NCI-H1417 (cell line): ENCODE data around the gene TTLL9.
A peak's percentile ranks its signal among the peaks of the same experiment; 100 is the strongest.

Experiments
- DNase-seq, 3 experiments: peaks; one replicate each; lab custom pipeline; 2025; lab: John Stamatoyannopoulos, UW

TTLL9 gene

DNA sequence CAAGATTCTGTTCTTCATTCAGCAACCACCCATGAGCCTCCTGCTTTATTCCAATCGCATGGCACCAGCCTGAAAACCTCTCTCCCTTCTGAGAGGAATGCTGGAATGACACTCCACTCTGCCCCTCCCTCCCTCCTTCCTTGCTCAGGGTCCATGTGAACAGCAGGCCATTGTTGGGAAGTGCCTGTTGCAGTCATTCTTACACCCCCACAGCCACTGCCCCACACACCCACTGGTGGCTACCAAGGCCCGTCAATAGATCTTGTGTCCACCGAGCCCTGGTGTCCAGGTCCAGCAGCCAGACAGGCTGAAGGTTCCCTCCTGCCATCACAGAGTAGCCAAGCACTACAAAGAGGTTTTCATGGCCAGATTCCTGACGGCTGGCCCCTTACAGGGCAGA lies 74.9 kb downstream of the TTLL9 start:
- no peak for DNase-seq

DNA sequence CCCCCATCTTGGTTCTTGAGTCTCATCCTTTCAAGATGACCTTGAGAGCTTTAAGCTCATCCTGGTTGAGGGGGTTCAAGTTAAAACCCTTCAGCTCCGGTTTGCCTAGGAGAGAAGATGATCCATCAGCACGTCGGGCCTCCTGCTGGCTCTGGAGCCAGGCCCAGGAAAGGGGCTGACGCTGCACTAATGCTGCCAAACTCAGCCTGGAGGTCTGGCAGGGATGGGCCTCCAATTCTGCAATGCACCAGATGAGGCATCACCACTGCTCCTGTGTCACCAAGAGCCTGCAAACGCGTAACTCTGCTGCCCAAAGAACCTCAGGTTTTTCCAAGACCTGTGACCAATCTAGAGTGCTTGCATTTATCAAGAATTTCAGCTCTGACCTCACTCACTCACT lies 75.4 kb downstream of the TTLL9 start:
- no peak for DNase-seq

DNA sequence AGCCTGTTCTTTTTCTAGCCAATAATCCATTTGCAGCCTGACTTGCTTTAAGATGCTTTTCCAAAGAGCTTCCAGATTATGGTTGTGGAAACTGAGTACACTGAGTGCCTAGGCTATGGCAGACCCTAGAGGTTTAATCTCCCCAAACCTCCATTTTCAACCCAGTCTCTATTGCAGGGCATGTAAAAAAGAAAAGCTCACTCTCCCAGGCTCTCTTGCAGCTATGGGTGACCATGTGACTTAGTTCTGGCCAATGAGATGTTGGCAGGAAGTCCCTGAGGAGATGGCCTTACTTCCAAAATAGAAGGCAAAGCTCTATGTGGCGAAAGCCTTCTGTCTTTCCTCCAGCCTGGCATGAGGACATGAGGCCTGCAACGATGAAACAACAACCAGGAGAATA lies 77.6 kb downstream of the TTLL9 start:
- DNase-seq, result no peak

DNA sequence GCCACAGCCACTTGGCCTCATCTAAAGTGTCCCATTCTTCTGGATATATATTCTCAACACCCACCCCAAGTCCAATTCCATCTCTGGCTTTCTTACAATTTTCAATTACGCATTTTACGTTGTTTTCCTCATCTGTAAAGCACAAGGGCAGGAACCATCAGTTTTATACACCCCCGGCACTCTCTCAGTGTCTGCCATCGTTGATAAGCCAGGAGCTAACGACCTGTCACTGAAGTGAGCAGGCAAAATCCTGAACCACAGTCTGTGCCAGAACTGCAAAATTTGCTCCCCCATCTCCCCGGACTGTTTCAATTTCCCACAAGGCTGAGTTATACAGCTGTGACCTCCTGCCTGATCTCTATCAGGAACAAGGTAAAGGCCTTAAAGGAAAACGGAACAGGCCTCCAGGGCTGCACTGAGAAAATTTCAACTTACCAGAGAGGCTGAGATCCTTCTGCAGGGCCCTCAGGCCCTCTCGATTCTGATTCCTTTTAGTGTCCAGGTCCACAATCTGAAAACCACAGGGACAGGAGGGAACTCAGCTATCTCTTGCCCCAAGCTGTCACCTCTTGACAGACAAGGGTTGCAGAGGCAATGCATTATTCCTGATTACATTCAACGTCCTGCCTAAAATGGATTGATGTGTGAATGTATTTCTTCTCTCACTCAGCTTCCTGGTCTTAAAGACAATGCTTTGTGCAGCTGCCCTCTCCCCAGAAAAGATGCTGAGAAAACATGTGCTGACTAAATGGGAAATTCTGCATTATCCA lies 79.6 kb downstream of the TTLL9 start:
- DNase-seq, result no peak

DNA sequence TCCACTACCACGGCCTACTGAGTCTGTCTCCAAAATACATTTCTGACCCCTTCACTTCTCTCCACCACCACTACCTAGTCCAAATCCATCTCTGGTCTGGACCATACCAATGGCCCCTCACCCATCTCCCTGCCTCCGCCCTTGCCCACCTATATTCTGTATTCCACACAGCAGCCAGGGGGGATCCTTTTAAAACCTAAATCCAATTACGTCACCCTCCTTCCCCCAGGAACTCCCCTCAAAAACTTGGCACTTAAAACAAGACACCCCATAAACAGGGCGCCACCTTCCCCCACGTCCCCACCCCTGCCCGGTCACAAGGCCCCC lies 80.7 kb downstream of the TTLL9 start:
- no peak for DNase-seq

DNA sequence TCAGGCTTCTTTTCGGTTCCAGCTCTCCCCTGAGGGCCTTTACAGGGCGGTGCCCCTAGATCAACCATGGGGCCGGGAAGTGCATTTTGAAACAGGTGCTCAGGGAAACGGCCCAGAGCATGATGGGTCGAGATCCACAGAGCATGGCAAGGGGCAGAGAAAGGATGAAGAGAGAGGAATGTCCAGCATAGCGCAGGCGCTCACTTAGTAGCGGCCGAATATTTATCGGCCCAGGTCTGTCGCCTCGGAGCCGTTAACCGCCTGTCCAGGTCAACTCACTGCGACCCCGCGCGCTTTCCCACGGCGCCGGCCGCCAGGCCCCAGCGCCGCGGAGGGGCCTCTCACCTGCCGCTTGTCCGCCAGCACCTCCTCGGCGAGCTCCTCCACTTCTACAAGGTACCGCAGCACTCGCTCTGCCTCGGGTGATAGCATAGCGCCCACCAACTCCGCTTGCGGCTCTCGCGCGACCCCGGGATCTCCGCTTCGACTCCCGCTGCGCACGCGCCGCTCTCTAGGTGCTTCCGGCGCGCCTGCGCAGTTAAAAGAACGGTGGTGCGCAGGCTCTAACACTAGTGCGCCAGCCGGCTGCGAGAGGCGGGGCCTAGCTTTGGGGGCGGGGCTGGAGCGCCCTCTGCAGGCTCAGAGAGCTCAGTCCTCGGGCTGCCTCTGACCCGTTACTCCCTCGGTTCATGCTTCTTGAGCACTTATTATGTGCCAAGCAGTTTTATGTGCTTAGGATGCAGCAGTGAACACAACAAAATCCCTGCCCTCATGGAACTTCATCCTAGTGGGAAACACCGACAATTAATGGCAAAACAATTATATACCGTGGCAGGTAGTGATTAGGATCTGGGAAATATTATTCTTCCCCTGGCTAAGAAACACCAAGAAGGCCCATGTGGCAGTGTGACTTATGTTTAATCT lies 81.4 kb downstream of the TTLL9 start, which contains the start of gene PDRG1:
TSS of gene PDRG1 (minus strand) at position 517 of the 924 bp plus-strand sequence. CDS start at position 432, 85 bp downstream.
- peak; percentile 96 to 98 (median 97) for DNase-seq

DNA sequence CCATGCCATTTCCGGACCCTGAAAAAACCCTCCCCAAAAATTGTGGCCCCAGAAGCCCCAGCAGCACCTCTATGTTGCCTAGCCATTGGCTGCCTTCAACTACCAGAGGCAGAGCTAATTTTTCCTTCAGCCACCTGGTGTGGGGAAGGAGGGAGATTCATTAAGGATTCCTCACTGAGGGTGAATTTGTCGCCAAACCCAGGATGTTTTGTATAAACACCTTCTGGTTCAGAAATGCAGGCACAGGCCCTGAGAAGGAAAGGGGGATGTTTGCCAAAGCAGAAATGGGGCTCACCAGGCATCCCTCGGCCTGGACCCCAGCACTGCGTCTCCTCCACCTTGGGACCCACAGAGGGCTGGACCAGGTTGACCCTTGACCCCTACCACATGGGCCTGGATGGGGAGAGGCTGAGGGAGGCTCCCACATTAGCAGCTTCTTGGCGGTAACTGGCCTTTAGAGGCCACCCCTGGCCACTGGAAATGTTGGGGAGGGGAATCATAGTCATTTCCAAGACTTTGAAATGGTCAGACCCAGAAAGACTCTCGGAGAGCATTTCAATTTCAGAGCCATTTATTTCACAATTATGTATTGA lies 83.2 kb downstream of the TTLL9 start:
- no peak for DNase-seq

DNA sequence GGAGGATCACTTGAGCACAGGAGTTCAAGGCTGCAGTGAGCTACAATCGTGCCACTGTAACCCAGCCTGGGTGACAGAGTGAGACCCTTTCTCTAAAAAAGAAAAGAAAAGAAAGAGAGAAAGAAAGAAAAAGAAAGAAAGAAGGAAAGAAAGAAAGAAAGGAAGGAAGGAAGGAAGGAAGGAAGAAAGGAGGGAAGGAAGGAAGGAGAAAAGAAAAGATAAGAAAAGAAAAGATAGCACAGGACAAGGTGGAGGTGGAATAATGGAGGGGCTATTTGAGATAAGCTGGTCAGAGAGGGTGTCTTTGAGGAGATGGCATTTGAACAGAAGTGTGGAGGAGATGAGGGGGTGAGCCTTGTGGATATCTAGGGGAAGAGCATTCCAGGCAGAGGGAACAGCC lies 84.1 kb downstream of the TTLL9 start:
- no peak for DNase-seq

DNA sequence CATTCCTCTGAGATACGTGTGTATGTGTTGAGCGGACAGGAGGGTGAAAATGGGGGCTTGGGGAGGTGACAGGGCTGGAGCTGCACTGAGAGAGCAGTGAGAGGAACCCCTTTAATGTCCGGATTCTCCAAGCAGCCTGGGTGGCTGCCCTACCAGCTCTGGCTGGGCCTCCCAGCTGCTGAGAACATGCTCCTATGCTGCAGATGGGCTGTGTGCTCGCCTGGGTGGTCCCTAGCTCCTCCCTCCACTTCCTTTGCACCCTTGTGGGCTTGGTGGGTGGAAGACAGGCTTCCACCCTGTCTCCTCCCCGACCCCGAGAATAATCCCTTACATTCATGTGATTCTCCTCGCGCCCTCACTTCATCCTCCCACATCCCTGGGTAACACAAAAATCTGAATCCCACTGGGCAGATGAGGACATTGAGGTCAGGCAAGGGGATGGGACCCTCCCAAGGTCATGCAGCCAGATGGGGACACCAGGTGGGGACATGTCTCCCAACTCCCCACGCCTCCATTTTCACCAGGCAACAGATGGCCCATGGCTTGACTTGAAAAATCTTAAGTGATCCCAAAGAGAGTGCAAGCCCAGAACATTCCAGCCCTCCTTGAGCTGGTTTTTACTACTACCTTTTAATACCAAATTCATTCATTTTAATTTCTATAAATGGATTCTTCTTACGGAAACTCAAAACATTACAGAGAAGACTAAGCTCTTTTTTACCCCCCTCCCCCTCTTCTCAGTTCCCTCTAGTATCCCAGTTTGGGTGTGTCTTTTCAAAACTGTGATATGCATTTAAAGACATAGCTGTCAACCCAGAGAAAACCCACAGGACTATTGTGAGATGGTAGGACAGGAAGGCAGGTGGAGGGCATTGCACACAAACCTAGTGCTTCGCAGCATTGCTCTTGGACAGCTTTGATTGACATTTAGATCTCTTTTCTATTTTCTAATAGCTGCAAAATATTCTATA lies 86.4 kb downstream of the TTLL9 start:
- no peak for DNase-seq

DNA sequence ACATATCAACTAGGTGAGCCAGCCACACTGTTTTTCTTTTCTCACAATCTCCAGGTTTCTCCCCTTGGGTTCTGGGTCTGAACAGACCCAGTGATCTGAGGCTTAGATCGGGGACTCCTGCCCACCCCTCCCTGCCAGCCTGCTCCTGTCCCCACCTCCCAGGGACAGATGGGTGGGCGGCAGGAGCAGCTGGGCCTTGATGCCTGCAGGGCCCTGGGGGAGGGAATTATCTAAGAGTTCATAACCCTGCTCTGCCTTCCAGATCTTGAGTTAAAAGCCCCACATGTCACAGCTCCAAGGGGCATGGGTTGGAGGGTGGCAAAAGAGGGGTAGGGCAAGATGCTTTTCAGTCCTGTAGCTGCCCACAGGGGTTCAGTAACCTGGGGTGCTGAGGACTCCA lies 92.3 kb downstream of the TTLL9 start:
- peak in 2 of 3 experiments; percentile 47 to 64 for DNase-seq

DNA sequence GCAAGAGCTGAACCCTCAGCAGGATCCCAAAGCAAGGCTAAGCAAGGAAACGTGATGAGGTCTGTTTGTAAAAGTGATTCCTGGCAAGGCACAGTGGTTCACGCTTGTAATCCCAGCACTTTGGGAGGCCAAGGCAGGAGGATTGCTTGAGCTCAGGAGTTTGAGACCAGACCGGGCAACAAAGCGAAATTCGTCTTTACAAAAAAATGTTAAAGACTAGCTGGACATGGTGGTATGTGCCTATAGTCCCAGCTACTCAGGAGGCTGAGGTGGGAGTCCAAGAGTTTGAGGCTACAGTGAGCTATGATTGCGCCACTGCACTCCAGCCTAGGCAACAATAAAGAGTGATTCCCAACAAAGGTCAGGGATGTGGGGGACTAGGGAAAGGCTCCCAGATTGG lies 93.5 kb downstream of the TTLL9 start:
- no peak for DNase-seq

DNA sequence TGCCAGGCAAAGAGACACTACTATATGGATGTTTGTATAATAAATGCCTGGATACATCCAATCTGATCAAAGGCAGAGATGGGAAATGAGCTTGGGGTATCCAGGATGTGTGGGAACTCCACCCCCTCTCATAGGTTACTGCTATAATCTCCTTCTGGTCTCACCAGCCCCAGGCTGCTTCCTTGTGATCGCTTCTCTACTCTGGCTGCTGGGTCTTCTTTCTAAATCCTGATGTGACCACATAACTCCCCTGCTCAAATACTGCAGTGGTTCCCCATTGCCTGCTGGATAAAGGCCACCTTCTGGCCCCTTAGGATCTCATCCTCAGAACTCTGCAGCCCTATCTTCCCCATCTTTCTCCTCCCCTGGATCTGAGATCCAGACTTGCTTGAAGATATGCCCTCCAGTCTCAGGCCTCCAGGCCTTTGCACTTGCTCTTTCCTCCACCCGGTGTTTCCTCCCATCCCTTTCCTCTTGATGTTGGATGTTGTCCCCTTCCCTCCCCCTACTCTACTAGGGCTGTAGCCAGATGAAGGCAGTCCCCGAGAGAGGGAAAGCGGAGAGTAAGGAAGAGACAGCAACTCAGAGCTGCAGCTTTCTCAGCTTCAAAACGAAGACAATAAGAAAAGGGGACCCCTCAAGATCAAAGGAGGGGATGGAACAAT lies 96.7 kb downstream of the TTLL9 start:
- peak in 2 of 3 experiments; percentile 68 to 73 for DNase-seq

DNA sequence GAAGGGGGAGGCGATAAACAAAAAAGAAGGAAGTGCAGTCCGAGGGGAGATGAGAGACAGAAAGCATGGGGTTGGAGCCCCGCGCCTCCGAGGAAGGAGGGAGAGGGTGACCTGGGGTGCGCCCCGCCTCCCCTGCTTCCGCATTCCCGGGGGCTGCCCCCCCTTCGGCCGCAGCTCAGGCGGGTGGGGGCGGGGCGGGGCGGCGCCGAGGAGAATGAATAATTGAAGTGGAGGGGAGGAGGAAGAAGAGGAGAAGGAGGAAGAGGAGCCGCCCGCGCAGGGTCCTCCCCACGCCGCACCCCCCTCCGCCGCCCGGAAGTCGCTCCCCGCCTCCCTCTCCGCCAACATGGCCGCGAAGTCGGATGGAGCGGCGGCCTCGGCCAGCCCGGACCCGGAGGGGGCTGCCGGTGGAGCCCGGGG lies 97.4 kb downstream of the TTLL9 start, which contains the start of gene XKR7:
TSS of gene XKR7 (plus strand) at position 322 of the 420 bp plus-strand sequence. CDS start at position 347, 25 bp downstream.
- peak; percentile 58 to 87 (median 78) for DNase-seq

DNA sequence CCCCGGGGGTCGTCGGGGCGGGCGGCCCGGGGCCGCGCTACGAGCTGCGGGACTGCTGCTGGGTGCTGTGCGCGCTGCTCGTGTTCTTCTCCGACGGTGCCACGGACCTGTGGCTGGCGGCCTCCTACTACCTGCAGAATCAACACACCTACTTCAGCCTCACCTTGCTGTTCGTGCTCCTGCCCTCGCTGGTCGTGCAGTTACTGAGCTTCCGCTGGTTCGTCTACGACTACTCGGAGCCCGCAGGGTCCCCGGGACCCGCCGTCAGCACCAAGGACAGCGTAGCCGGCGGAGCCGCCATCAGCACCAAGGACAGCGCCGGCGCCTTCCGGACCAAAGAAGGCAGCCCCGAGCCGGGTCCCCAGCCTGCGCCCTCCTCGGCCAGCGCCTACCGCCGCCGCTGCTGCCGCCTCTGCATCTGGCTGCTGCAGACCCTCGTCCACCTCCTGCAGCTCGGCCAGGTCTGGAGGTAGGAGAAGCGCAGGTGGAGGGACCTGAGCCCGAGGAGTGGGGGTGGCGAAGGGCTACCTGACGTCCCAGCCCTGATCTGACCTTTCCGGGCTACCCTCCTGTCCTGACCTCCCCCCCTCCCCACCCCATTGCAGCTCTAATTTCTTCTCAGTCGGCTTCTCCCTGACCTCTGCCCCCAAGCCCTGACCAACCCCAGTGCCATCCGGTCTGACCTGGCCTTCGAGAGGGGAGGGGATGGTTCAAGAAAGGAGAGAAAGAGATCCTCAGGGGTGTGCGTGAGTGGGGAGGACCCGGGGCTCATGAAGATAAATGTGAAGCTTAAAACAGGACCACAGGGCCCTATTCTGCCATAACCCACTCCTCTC lies 98.1 kb downstream of the TTLL9 start:
- peak; percentile 13 to 69 (median 61) for DNase-seq

DNA sequence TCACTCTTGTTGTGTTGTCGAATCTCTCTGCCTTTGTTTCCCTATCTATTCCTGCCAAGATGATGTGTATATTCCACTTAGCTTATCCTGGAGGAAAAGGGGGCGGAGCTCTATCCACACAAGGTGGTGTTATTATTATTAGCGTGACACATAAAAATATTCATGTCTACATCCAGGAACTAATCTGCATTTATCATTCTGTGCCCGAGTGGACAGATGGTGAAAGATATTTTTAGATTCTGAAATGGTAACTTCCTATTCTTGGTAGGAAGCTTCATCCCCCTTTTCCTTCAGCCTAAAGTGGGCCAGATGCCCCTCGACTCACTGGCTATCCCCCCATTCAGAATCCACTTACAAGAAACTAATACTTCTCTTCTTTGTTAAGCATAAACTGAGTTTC lies 99.6 kb downstream of the TTLL9 start:
- DNase-seq, result no peak

DNA sequence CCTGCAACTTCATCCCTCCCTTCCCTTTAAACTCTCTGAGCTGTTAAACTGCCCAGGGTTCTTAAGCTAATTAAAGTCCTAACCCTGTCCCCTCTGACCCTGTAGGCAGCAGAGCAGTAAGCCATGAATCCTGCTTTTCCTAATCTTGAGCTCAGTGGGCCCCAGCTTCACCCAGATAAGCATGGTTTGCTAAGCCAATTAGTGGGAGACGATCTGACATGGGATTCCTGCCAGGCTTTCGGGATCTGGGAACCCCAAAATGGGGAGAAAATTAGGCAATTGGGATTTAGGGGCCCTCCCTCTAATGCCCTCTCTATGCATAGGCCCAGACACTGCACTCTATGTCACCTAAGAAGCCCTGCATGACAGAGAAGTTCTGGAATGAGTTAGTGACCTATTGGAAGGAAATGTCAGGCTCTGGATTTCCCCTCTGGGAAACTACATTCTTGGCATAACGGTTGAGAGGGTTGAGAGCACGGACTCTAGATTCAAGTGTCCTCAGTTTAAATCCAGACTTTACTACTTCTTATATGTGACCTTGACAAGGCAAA lies 102.1 kb downstream of the TTLL9 start:
- no peak for DNase-seq

DNA sequence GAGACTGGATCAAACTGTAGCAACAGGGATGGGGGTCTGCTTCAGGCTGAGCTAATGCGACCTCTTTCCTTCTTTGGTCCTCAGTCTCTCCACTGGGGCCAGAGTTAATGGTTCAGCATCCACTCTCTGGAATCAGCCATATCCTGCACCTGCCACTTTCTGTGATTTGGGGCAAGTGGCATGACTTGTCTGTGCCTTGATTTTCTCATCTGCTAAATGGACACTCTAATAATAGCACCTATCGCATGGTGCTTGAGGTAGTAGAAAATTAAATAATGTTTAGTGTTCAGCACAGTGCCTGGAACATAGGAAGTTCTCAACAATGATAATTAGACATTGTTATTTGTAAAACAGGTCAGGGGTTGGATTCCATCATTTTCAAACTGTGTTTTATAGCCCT lies 103.9 kb downstream of the TTLL9 start:
- DNase-seq, result no peak

DNA sequence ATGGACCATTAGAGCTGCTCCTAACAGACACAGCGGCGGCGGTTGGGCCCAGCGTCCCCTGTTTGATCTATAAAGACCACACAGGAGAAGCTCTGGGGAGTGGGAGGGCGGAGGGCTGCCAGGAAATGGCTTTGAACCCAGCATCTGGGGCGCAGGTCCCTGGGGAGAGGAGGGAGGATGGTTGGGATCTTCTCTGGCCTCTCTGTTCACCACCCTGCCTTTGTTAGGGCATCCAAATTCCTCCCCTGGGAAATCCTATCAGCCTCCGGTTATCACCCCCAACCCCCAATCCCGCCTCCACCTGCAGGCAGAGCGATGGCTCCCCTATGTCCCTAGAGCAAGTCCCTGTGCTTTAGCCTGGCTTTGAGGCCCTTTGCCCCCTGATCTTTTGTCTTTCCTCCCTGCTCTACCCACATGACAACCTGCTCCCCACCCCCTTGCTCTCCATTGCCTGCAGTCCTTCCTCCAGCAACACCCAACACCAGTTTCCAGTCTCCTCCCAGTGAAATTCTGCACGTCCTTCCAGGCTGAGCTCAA lies 104.6 kb downstream of the TTLL9 start:
- no peak for DNase-seq

DNA sequence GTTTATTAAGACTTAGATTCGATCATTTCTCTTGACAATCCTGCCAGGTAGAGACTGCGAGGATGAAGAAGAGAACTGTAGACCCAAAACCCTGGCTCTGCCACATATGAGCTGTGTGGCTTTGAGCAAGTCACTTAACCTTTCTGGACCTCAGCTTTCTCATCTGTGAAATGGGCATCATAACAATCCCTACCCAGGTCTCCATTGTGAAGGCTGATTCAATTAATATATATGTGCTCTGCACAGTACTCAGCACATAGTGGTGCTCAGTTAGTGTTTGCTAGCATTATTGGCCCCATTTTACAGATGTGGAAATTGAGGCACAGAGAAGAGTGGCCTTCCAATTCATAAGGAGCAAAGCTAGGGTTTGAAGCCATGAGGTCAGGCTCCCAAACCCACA lies 105.4 kb downstream of the TTLL9 start:
- no peak for DNase-seq
